Measurements from ENCODE around the gene GNAI1. TPM values are rescaled to one million over a fixed set of nuclear protein-coding genes. Genes with fewer than 3 reads are reported as not detected.

Gene GNAI1
- 11.2 and 18.0 TPM in 2 replicates for total RNA-seq (2014; rRNA removed; shearing (Covaris generic))

GRCh38 chr7:80134536-80135308 lies at the start of gene GNAI1:
TSS of gene GNAI1 (plus strand) at chr7:80134831. CDS start at chr7:80135161, 330 bp downstream.

Small RNAs within 50 kb of the gene (small RNA-seq; reads per million reads assigned to genes)
- not detected for gene RN7SL869P

Data from A375 (cell line).